A673 (cell line): Measurements from ENCODE around the gene TNFRSF18.

Source experiments
- EZH2 ChIP-seq: fragments of 200-600 bp; sonication (generic); IDR thresholded peaks from 2 replicates; pipeline ENCODE4 v1.6.1; 2017; ENCODE audit warnings: borderline replicate concordance, low read depth, mild to moderate bottlenecking, mixed read lengths, antibody characterized with exemption, low read length; ENCODE audit not compliant: poor library complexity, severe bottlenecking
- TF ChIP-seq, protein P1 (sequence below): fragments of 300-800, 200-600 bp; sonication (generic); conservative IDR thresholded peaks from 2 replicates; pipeline ENCODE4 v1.5.1; 2017; ENCODE audit warnings: low read depth, mild to moderate bottlenecking, antibody characterized with exemption, low read length, moderate library complexity, mixed read lengths

DNA sequence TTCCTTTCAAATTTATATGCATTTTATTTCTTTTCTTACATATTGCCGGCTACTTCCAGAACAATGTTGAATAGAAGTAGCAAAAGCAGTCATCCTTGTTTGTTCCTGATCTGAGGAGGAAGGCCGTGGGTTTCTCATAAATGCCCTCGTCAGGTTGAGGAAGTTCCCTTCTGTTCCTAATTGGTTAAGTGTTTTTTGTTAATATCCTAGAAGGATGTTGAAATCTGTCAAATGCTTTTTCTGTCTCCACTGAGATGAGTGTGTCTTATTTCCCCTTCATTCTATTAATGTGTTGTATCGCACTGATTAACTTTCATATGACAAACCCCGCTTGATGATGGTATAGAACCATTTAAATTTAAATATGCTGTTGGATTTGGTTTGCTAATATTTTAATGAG lies 17.3 kb downstream of the TNFRSF18 start:
- no peak for TF ChIP-seq EZH2
- TF ChIP-seq, protein P1, sequence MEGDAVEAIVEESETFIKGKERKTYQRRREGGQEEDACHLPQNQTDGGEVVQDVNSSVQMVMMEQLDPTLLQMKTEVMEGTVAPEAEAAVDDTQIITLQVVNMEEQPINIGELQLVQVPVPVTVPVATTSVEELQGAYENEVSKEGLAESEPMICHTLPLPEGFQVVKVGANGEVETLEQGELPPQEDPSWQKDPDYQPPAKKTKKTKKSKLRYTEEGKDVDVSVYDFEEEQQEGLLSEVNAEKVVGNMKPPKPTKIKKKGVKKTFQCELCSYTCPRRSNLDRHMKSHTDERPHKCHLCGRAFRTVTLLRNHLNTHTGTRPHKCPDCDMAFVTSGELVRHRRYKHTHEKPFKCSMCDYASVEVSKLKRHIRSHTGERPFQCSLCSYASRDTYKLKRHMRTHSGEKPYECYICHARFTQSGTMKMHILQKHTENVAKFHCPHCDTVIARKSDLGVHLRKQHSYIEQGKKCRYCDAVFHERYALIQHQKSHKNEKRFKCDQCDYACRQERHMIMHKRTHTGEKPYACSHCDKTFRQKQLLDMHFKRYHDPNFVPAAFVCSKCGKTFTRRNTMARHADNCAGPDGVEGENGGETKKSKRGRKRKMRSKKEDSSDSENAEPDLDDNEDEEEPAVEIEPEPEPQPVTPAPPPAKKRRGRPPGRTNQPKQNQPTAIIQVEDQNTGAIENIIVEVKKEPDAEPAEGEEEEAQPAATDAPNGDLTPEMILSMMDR: no peak
